ENCODE results near the gene PSMA4.

DNA sequence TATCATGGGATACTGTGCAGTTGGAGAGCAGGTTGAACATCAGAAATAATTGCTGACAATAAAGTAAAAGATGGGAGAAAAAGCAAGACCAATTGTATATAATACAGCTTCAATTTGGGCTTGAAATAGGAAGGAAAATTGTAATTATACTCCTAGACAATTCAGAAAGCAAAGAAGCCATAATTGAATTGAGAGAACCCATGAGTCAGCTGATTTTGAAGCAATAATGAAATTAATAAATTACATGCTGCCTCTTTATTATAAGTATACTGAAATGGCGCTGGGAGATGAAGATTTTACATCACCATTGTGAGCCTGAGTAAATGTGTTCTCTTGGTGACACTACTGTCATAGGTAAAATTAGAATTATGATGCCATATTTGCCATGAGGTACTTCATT is 57.3 kb downstream of the PSMA4 start:
- TF ChIP-seq, protein P1, sequence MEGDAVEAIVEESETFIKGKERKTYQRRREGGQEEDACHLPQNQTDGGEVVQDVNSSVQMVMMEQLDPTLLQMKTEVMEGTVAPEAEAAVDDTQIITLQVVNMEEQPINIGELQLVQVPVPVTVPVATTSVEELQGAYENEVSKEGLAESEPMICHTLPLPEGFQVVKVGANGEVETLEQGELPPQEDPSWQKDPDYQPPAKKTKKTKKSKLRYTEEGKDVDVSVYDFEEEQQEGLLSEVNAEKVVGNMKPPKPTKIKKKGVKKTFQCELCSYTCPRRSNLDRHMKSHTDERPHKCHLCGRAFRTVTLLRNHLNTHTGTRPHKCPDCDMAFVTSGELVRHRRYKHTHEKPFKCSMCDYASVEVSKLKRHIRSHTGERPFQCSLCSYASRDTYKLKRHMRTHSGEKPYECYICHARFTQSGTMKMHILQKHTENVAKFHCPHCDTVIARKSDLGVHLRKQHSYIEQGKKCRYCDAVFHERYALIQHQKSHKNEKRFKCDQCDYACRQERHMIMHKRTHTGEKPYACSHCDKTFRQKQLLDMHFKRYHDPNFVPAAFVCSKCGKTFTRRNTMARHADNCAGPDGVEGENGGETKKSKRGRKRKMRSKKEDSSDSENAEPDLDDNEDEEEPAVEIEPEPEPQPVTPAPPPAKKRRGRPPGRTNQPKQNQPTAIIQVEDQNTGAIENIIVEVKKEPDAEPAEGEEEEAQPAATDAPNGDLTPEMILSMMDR (IDR thresholded peaks at IDR 0.05): no peak
- TF ChIP-seq POLR2A (IDR thresholded peaks at IDR 0.05): no peak

Data from Peyer's patch (tissue), 4 donors.